Activated CD8-positive, alpha-beta memory T cell treated with anti-CD3 and anti-CD28 coated beads, Interleukin-2, amount 50 U/mL, for 1 hour (primary cell): ENCODE measurements around the gene NPRL2.
"Not testable (repeated sequence)": the region's sequence is repeated elsewhere in the genome, so short reads cannot be mapped to it uniquely, and the experiment has no call there.

Experiments used
- DNase-seq: peaks from one replicate; pipeline ENCODE4 v3.0.0-alpha.2; 2020; ENCODE audit errors: extremely low read depth

Gene NPRL2

GRCh38 chr3:50327129-50327528 is 23.4 kb downstream of the NPRL2 start:
- DNase-seq, result no peak

- DNase-seq, result no peak
These were observed 24.4 kb downstream of the NPRL2 start for GRCh38 chr3:50326182-50326541.

- no peak for DNase-seq
These were observed 24.9 kb downstream of the NPRL2 start for GRCh38 chr3:50325497-50326181.

GRCh38 chr3:50325113-50325480 is 25.5 kb downstream of the NPRL2 start:
- no peak for DNase-seq

GRCh38 chr3:50324351-50325112 is 26.0 kb downstream of the NPRL2 start:
- DNase-seq, result no peak

- no peak for DNase-seq
These were observed 26.9 kb downstream of the NPRL2 start for GRCh38 chr3:50323614-50324199.

- DNase-seq, result no peak
These were observed 27.4 kb downstream of the NPRL2 start for GRCh38 chr3:50323092-50323600.

GRCh38 chr3:50322386-50323091 is 28.0 kb downstream of the NPRL2 start, which contains the start of gene HYAL2:
Gene HYAL2, minus strand, starts transcription at chr3:50322745. Its CDS starts 2,256 bp downstream, at chr3:50320489.
- no peak for DNase-seq

- DNase-seq, result no peak
These were observed 28.5 kb downstream of the NPRL2 start for GRCh38 chr3:50322115-50322385.

- no peak for DNase-seq
These were observed 29.1 kb downstream of the NPRL2 start for GRCh38 chr3:50321336-50322114.

GRCh38 chr3:50320853-50321335 is 29.7 kb downstream of the NPRL2 start:
- DNase-seq, result no peak

GRCh38 chr3:50319894-50320625 is 30.5 kb downstream of the NPRL2 start:
- no peak for DNase-seq

- DNase-seq, result no peak
These were observed 31.2 kb downstream of the NPRL2 start for GRCh38 chr3:50319181-50319893.

GRCh38 chr3:50318615-50319014 is 32.0 kb downstream of the NPRL2 start:
- DNase-seq, result no peak

GRCh38 chr3:50318163-50318562 is 32.4 kb downstream of the NPRL2 start:
- DNase-seq, result no peak

- DNase-seq, result no peak
These were observed 33.3 kb downstream of the NPRL2 start for GRCh38 chr3:50317300-50317699.

GRCh38 chr3:50316657-50317242 is 33.8 kb downstream of the NPRL2 start:
- DNase-seq, result no peak

GRCh38 chr3:50314816-50315215 is 35.8 kb downstream of the NPRL2 start:
- DNase-seq, result no peak

- DNase-seq, result no peak
These were observed 36.2 kb downstream of the NPRL2 start for GRCh38 chr3:50314342-50314741.

GRCh38 chr3:50312041-50312440 is 38.5 kb downstream of the NPRL2 start:
- DNase-seq, result not testable (repeated sequence)
